ENCODE data around the gene RAD51B.

DNA sequence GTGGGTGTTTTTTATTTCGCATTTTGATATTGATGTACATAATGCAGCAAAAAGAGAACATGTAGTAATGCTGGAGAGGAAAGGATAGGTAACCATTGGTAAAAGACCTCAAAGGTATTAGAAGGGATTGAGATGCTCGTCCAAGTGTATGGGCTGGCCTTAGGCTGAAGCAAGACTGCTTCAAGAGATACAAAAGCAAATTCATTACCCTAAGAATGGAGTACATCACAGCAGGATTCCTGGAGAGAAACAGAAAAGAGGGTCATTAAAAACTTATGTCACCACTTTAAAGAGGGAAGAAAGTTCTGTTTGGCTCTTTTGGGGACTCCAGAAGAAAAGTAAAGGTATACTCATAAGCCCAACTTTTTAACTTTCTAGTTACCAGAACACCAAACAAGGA, 552.8 kb downstream of the RAD51B start:
- no peak for TF ChIP-seq POLR2AphosphoS5 (IDR thresholded peaks at IDR 0.05; ENCODE audit: borderline replicate concordance, low read depth, low read length)
- TF ChIP-seq EZH2 (IDR thresholded peaks at IDR 0.05) = no peak
